ENCODE results near the gene HVCN1. TPM values are rescaled to one million over a fixed set of nuclear protein-coding genes. Genes with fewer than 3 reads are reported as not detected.

The HVCN1 gene
- total RNA-seq, 1 experiment from 2014 or later = 0.23 TPM

DNA sequence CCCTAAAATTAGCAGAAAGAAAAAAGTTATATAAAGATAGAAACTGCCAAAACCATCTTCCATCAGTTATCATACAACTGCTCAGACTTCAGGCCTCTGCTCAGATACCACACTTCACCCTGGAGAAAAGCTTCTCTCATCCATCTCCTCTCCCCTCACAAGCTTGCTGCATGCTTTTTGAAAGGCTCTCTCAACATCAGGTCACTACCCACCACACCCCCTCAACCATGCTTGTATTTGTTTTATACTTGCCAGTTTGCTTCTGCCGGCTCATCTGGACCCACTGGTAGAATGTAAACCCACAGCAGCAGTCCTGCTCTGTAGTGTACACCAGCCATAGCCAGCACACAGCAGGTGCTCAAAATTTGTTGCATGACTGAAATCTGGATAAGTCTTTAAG lies 45.0 kb upstream of the HVCN1 start:
- H3K4me1 ChIP-seq = 0 out of 2 replicates have a peak, but pooled peaks cover 3% of the 10 kb centered on the region
- peaks cover 4% of the 10 kb centered on the region for H3K36me3 ChIP-seq (ENCODE audit: control insufficient read depth, insufficient read depth, low read length)
- Mint-ChIP-seq H3K4me3 (ENCODE audit: unreplicated experiment) (no peak overlapping the region), H3K4me1 (ENCODE audit: low read depth, unreplicated experiment) (peaks cover 10% of the 10 kb centered on the region), H3K9me3 (ENCODE audit: unreplicated experiment) (no peaks in the 10 kb centered on the region), H3K36me3 (ENCODE audit: insufficient read depth, unreplicated experiment) (peaks cover 82% of the 10 kb centered on the region), H3K27me3 (ENCODE audit: insufficient read depth, unreplicated experiment) (no peaks in the 10 kb centered on the region), H3K27ac (ENCODE audit: unreplicated experiment) (peak overlapping the region; percentile 10)
- ChIA-PET CTCF (no interaction called here), POLR2A (no interaction called here)
- TF ChIP-seq CTCF (IDR thresholded peaks at IDR 0.05; ENCODE audit: insufficient read depth in 1 of 2, low read depth in 1 of 2, low read length in 1 of 2, severe bottlenecking in 1 of 2, unreplicated experiment in 1 of 2) = no peak
- H3K27me3 ChIP-seq (replicated peaks; ENCODE audit: control insufficient read depth, insufficient read depth, low read length) = no peaks in the 10 kb centered on the region
- intact Hi-C loops (cut with micrococcal nuclease; ENCODE audit: unreplicated experiment) = no loop called here
- DNase-seq = no peak
- H3K4me3 ChIP-seq (ENCODE audit: low read depth, low read length) = no peak overlapping the region
- no TSS peak for BruUV-seq (replicated peaks)
- H3K9me3 ChIP-seq = no peaks in the 10 kb centered on the region

DNA sequence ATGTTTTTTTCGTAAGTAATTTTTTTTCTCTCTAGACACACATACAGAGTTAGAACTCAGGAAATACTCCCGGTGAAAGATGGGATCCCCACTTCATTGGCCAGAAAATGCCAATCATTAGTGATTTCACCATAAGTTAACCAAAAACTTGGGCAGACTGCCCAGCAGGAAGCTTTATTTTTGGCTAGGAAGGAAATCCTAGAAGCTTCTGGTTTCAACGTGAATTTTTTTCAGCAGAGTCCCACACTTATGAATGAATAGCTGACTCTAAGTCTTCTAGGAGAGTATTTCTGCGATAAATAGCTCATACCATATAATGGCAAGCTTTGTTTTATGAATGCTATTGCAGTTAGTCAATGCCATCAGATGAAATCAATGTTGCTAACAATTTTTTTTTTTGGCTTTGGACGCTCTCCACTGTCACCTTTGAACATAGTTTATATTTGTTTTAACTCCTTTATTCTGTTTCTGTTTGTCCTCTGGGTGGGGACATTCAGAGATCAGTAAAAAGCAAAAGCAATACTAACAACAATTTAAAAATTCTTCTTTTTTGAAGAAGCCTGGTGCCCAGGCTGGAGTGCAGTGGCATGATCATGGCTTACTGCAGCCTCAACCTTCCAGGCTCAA lies 44.3 kb upstream of the HVCN1 start:
- Mint-ChIP-seq H3K36me3 (ENCODE audit: insufficient read depth, unreplicated experiment) (peaks cover 82% of the 10 kb centered on the region), H3K9me3 (ENCODE audit: unreplicated experiment) (no peaks in the 10 kb centered on the region), H3K4me3 (ENCODE audit: unreplicated experiment) (no peak overlapping the region), H3K27ac (ENCODE audit: unreplicated experiment) (no peak overlapping the region), H3K4me1 (ENCODE audit: low read depth, unreplicated experiment) (peaks cover 10% of the 10 kb centered on the region), H3K27me3 (ENCODE audit: insufficient read depth, unreplicated experiment) (no peaks in the 10 kb centered on the region)
- Histone ChIP-seq H3K4me1 (0 out of 2 replicates have a peak, but pooled peaks cover 3% of the 10 kb centered on the region), H3K36me3 (ENCODE audit: control insufficient read depth, insufficient read depth, low read length) (peaks cover 4% of the 10 kb centered on the region), H3K27me3 (replicated peaks; ENCODE audit: control insufficient read depth, insufficient read depth, low read length) (no peaks in the 10 kb centered on the region), H3K9me3 (no peaks in the 10 kb centered on the region), H3K4me3 (ENCODE audit: low read depth, low read length) (no peak overlapping the region)
- BruUV-seq (replicated peaks) = no TSS peak
- no peak for TF ChIP-seq CTCF (IDR thresholded peaks at IDR 0.05; ENCODE audit: insufficient read depth in 1 of 2, low read depth in 1 of 2, low read length in 1 of 2, severe bottlenecking in 1 of 2, unreplicated experiment in 1 of 2)
- DNase-seq = no peak
- intact Hi-C loops (cut with micrococcal nuclease; ENCODE audit: unreplicated experiment) = no loop called here
- ChIA-PET POLR2A (no interaction called here), CTCF (no interaction called here)

GRCh38 chr12:110732572-110732971 lies 43.7 kb upstream of the HVCN1 start:
- Mint-ChIP-seq H3K9me3 (ENCODE audit: unreplicated experiment) (no peaks in the 10 kb centered on the region), H3K36me3 (ENCODE audit: insufficient read depth, unreplicated experiment) (peaks cover 87% of the 10 kb centered on the region), H3K27me3 (ENCODE audit: insufficient read depth, unreplicated experiment) (no peaks in the 10 kb centered on the region), H3K4me3 (ENCODE audit: unreplicated experiment) (no peak overlapping the region), H3K4me1 (ENCODE audit: low read depth, unreplicated experiment) (peaks cover 10% of the 10 kb centered on the region), H3K27ac (ENCODE audit: unreplicated experiment) (no peak overlapping the region)
- Histone ChIP-seq H3K36me3 (ENCODE audit: control insufficient read depth, insufficient read depth, low read length) (peaks cover 4% of the 10 kb centered on the region), H3K4me1 (0 out of 2 replicates have a peak, but pooled peaks cover 3% of the 10 kb centered on the region), H3K9me3 (no peaks in the 10 kb centered on the region), H3K4me3 (ENCODE audit: low read depth, low read length) (no peak overlapping the region), H3K27me3 (replicated peaks; ENCODE audit: control insufficient read depth, insufficient read depth, low read length) (no peaks in the 10 kb centered on the region)
- POLR2A ChIA-PET = no interaction called here
- intact Hi-C loops (cut with micrococcal nuclease; ENCODE audit: unreplicated experiment) = no loop called here
- no peak for TF ChIP-seq CTCF (IDR thresholded peaks at IDR 0.05; ENCODE audit: insufficient read depth in 1 of 2, low read depth in 1 of 2, low read length in 1 of 2, severe bottlenecking in 1 of 2, unreplicated experiment in 1 of 2)
- CTCF ChIA-PET = no interaction called here
- no peak for DNase-seq
- no TSS peak for BruUV-seq (replicated peaks)

All from Caco-2 (cell line).